Stimulated activated CD8-positive, alpha-beta memory T cell treated with anti-CD3 and anti-CD28 coated beads, Interleukin-4, amount 100 ng/mL, for 1 hour (primary cell): ENCODE measurements around the gene YIPF1.
"Not testable (repeated sequence)": the region's sequence is repeated elsewhere in the genome, so short reads cannot be mapped to it uniquely, and the experiment has no call there.

Experiments
- DNase-seq, 2 donors: peaks; one replicate each; pipeline ENCODE4 v3.0.0-alpha.2; 2020; ENCODE audit warnings: low read depth in 2 of 2, low spot score in 1 of 2

Gene YIPF1

GRCh38 chr1:53895421-53895820, 5.8 kb upstream of the YIPF1 start:
- no peak for DNase-seq

GRCh38 chr1:53894644-53895043, 5.0 kb upstream of the YIPF1 start:
- DNase-seq = no peak

- no peak for DNase-seq
Observed at GRCh38 chr1:53893999-53894636, 4.5 kb upstream of the YIPF1 start, which contains the start of gene DIO1. Gene DIO1 (plus strand): TSS chr1:53894187. CDS start chr1:53894211, 24 bp downstream.

- DNase-seq = no peak
Observed at GRCh38 chr1:53892911-53893310, 3.3 kb upstream of the YIPF1 start.

GRCh38 chr1:53891678-53892077, 2.1 kb upstream of the YIPF1 start:
- no peak for DNase-seq

GRCh38 chr1:53891018-53891417, 1.4 kb upstream of the YIPF1 start:
- no peak for DNase-seq

- no peak for DNase-seq
Observed at GRCh38 chr1:53890522-53890941, 935 bp upstream of the YIPF1 start.

- no peak for DNase-seq
Observed at GRCh38 chr1:53888681-53889080, 916 bp downstream of the YIPF1 start.

GRCh38 chr1:53883600-53883999, 6.0 kb downstream of the YIPF1 start:
- DNase-seq = not testable (repeated sequence)

- not testable (repeated sequence) for DNase-seq
Observed at GRCh38 chr1:53881853-53882252, 7.7 kb downstream of the YIPF1 start.

- no peak for DNase-seq
Observed at GRCh38 chr1:53878492-53879105, 11.0 kb downstream of the YIPF1 start.

GRCh38 chr1:53875150-53875549, 14.4 kb downstream of the YIPF1 start:
- not testable (repeated sequence) for DNase-seq

- no peak for DNase-seq
Observed at GRCh38 chr1:53871773-53872484, 17.7 kb downstream of the YIPF1 start.

GRCh38 chr1:53871221-53871620, 18.4 kb downstream of the YIPF1 start:
- DNase-seq = no peak

GRCh38 chr1:53869454-53870117, 20.0 kb downstream of the YIPF1 start:
- DNase-seq = no peak

GRCh38 chr1:53868565-53868964, 21.0 kb downstream of the YIPF1 start:
- DNase-seq = no peak

GRCh38 chr1:53862507-53862906, 27.1 kb downstream of the YIPF1 start:
- DNase-seq = no peak

- peak in 1 of 2 donors; percentile 29 for DNase-seq
Observed at GRCh38 chr1:53860967-53861411, 28.6 kb downstream of the YIPF1 start.

- no peak for DNase-seq
Observed at GRCh38 chr1:53851571-53852285, 37.9 kb downstream of the YIPF1 start.

GRCh38 chr1:53850082-53850673, 39.4 kb downstream of the YIPF1 start:
- no peak for DNase-seq

- no peak for DNase-seq
Observed at GRCh38 chr1:53847980-53848379, 41.6 kb downstream of the YIPF1 start.
